ENCODE measurements around the gene IGSF3. TPM values are rescaled to one million over a fixed set of nuclear protein-coding genes. Genes with fewer than 3 reads are reported as not detected.

Gene IGSF3
- total RNA-seq, 1 experiment from 2014 or later = 32.4 TPM

DNA sequence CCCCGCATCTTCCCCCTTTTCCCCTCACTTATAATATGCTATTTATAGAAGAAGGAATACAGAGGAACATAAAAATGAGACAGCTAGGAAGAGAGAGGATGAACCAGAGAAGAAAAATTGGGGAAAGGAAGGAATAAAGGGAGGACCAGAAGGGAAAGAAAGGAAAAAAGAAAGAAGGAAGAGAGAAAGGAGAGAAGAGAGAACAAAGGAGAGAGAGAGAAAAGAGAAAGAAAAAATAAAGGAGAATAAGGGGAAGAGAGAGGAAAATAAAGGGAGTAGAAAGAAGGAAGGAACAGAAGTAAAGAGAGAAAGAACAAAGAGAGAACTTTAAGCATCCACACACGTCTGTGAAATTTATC is 11.2 kb upstream of the IGSF3 start (continued):
- TF ChIP-seq RORB (CRISPR knock-in tag; IDR thresholded peaks at IDR 0.05) (no peak), ETV6 (CRISPR knock-in tag; IDR thresholded peaks at IDR 0.05) (no peak), EMX1 (CRISPR knock-in tag; IDR thresholded peaks at IDR 0.05) (no peak), JAZF1 (CRISPR knock-in tag; IDR thresholded peaks at IDR 0.05) (no peak)
- TF ChIP-seq, protein P1, sequence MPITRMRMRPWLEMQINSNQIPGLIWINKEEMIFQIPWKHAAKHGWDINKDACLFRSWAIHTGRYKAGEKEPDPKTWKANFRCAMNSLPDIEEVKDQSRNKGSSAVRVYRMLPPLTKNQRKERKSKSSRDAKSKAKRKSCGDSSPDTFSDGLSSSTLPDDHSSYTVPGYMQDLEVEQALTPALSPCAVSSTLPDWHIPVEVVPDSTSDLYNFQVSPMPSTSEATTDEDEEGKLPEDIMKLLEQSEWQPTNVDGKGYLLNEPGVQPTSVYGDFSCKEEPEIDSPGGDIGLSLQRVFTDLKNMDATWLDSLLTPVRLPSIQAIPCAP (CRISPR knock-in tag; IDR thresholded peaks at IDR 0.05) = no peak
- TF ChIP-seq, protein P2, sequence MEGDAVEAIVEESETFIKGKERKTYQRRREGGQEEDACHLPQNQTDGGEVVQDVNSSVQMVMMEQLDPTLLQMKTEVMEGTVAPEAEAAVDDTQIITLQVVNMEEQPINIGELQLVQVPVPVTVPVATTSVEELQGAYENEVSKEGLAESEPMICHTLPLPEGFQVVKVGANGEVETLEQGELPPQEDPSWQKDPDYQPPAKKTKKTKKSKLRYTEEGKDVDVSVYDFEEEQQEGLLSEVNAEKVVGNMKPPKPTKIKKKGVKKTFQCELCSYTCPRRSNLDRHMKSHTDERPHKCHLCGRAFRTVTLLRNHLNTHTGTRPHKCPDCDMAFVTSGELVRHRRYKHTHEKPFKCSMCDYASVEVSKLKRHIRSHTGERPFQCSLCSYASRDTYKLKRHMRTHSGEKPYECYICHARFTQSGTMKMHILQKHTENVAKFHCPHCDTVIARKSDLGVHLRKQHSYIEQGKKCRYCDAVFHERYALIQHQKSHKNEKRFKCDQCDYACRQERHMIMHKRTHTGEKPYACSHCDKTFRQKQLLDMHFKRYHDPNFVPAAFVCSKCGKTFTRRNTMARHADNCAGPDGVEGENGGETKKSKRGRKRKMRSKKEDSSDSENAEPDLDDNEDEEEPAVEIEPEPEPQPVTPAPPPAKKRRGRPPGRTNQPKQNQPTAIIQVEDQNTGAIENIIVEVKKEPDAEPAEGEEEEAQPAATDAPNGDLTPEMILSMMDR (IDR thresholded peaks at IDR 0.05) = no peak

DNA sequence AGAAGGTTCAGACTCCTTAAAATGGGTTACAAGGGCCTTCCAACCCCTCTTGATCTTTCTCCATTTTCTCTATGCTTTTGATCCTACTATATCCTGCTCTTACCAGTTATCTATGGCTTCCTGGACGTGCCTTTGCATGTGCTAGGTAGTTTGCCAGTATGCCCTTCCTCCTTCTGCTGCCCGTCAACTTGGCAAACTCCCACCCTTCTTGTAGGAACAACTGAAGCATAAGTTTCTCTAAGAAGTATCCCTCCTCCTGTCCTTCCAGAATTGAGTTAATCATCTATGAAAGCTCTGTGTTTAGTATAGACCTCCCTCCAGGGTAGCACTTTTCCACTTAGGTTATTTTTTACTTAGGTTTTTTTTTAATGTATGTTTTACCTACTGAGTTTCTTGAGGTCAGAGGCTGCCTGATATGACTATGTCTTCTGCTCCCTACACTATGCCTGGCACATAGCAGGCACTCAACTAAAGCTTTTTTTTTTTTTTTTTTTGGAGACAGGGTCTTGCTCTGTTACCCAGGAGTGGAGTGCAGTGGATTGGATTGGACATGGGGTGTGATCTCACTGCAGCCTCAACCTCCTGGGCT is 10.0 kb upstream of the IGSF3 start:
- DNase-seq (ENCODE audit: low spot score) (no peak), ATAC-seq (no peak)
- ChIA-PET CTCF (interaction anchor here (1.5 kb wide), 1 partner anchor 103 kb away, joined by 4 read pairs; no protein-coding TSS in a partner anchor), POLR2A (no interaction called here)
- Mint-ChIP-seq H3K27me3 (ENCODE audit: low read depth) (peaks cover 7% of the 10 kb centered on the region), H3K27ac (no peak overlapping the region), H3K36me3 (no peaks in the 10 kb centered on the region), H3K4me1 (peaks cover 7% of the 10 kb centered on the region; the same call in 1 of the 2 replicates), H3K9me3 (no peaks in the 10 kb centered on the region), H3K4me3 (no peak overlapping the region)
- TF ChIP-seq, protein P3, sequence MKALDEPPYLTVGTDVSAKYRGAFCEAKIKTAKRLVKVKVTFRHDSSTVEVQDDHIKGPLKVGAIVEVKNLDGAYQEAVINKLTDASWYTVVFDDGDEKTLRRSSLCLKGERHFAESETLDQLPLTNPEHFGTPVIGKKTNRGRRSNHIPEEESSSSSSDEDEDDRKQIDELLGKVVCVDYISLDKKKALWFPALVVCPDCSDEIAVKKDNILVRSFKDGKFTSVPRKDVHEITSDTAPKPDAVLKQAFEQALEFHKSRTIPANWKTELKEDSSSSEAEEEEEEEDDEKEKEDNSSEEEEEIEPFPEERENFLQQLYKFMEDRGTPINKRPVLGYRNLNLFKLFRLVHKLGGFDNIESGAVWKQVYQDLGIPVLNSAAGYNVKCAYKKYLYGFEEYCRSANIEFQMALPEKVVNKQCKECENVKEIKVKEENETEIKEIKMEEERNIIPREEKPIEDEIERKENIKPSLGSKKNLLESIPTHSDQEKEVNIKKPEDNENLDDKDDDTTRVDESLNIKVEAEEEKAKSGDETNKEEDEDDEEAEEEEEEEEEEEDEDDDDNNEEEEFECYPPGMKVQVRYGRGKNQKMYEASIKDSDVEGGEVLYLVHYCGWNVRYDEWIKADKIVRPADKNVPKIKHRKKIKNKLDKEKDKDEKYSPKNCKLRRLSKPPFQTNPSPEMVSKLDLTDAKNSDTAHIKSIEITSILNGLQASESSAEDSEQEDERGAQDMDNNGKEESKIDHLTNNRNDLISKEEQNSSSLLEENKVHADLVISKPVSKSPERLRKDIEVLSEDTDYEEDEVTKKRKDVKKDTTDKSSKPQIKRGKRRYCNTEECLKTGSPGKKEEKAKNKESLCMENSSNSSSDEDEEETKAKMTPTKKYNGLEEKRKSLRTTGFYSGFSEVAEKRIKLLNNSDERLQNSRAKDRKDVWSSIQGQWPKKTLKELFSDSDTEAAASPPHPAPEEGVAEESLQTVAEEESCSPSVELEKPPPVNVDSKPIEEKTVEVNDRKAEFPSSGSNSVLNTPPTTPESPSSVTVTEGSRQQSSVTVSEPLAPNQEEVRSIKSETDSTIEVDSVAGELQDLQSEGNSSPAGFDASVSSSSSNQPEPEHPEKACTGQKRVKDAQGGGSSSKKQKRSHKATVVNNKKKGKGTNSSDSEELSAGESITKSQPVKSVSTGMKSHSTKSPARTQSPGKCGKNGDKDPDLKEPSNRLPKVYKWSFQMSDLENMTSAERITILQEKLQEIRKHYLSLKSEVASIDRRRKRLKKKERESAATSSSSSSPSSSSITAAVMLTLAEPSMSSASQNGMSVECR (CRISPR knock-in tag; IDR thresholded peaks at IDR 0.05; ENCODE audit: borderline replicate concordance) = no peak
- TF ChIP-seq GTF2I (CRISPR knock-in tag; conservative IDR thresholded peaks at IDR 0.05) (no peak), TEAD4 (CRISPR knock-in tag; IDR thresholded peaks at IDR 0.05) (no peak), ZNF317 (CRISPR knock-in tag; IDR thresholded peaks at IDR 0.05; ENCODE audit: borderline replicate concordance, low read depth) (no peak), NFE2L1 (CRISPR knock-in tag; IDR thresholded peaks at IDR 0.05) (no peak), ESRRA (CRISPR knock-in tag; IDR thresholded peaks at IDR 0.05; ENCODE audit: borderline replicate concordance) (no peak), CREM (CRISPR knock-in tag; IDR thresholded peaks at IDR 0.05) (no peak), NFATC4 (CRISPR knock-in tag; IDR thresholded peaks at IDR 0.05) (no peak)
- TF ChIP-seq, protein P4, sequence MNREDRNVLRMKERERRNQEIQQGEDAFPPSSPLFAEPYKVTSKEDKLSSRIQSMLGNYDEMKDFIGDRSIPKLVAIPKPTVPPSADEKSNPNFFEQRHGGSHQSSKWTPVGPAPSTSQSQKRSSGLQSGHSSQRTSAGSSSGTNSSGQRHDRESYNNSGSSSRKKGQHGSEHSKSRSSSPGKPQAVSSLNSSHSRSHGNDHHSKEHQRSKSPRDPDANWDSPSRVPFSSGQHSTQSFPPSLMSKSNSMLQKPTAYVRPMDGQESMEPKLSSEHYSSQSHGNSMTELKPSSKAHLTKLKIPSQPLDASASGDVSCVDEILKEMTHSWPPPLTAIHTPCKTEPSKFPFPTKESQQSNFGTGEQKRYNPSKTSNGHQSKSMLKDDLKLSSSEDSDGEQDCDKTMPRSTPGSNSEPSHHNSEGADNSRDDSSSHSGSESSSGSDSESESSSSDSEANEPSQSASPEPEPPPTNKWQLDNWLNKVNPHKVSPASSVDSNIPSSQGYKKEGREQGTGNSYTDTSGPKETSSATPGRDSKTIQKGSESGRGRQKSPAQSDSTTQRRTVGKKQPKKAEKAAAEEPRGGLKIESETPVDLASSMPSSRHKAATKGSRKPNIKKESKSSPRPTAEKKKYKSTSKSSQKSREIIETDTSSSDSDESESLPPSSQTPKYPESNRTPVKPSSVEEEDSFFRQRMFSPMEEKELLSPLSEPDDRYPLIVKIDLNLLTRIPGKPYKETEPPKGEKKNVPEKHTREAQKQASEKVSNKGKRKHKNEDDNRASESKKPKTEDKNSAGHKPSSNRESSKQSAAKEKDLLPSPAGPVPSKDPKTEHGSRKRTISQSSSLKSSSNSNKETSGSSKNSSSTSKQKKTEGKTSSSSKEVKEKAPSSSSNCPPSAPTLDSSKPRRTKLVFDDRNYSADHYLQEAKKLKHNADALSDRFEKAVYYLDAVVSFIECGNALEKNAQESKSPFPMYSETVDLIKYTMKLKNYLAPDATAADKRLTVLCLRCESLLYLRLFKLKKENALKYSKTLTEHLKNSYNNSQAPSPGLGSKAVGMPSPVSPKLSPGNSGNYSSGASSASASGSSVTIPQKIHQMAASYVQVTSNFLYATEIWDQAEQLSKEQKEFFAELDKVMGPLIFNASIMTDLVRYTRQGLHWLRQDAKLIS (CRISPR knock-in tag; IDR thresholded peaks at IDR 0.05; ENCODE audit: borderline replicate concordance) = no peak
- TF ChIP-seq, protein P5, sequence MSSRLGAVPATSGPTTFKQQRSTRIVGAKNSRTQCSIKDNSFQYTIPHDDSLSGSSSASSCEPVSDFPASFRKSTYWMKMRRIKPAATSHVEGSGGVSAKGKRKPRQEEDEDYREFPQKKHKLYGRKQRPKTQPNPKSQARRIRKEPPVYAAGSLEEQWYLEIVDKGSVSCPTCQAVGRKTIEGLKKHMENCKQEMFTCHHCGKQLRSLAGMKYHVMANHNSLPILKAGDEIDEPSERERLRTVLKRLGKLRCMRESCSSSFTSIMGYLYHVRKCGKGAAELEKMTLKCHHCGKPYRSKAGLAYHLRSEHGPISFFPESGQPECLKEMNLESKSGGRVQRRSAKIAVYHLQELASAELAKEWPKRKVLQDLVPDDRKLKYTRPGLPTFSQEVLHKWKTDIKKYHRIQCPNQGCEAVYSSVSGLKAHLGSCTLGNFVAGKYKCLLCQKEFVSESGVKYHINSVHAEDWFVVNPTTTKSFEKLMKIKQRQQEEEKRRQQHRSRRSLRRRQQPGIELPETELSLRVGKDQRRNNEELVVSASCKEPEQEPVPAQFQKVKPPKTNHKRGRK (CRISPR knock-in tag; IDR thresholded peaks at IDR 0.05; ENCODE audit: borderline replicate concordance) = no peak
- TF ChIP-seq, protein P6, sequence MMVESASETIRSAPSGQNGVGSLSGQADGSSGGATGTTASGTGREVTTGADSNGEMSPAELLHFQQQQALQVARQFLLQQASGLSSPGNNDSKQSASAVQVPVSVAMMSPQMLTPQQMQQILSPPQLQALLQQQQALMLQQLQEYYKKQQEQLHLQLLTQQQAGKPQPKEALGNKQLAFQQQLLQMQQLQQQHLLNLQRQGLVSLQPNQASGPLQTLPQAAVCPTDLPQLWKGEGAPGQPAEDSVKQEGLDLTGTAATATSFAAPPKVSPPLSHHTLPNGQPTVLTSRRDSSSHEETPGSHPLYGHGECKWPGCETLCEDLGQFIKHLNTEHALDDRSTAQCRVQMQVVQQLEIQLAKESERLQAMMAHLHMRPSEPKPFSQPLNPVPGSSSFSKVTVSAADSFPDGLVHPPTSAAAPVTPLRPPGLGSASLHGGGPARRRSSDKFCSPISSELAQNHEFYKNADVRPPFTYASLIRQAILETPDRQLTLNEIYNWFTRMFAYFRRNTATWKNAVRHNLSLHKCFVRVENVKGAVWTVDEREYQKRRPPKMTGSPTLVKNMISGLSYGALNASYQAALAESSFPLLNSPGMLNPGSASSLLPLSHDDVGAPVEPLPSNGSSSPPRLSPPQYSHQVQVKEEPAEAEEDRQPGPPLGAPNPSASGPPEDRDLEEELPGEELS (CRISPR knock-in tag; IDR thresholded peaks at IDR 0.05) = no peak
- TF ChIP-seq, protein P7, sequence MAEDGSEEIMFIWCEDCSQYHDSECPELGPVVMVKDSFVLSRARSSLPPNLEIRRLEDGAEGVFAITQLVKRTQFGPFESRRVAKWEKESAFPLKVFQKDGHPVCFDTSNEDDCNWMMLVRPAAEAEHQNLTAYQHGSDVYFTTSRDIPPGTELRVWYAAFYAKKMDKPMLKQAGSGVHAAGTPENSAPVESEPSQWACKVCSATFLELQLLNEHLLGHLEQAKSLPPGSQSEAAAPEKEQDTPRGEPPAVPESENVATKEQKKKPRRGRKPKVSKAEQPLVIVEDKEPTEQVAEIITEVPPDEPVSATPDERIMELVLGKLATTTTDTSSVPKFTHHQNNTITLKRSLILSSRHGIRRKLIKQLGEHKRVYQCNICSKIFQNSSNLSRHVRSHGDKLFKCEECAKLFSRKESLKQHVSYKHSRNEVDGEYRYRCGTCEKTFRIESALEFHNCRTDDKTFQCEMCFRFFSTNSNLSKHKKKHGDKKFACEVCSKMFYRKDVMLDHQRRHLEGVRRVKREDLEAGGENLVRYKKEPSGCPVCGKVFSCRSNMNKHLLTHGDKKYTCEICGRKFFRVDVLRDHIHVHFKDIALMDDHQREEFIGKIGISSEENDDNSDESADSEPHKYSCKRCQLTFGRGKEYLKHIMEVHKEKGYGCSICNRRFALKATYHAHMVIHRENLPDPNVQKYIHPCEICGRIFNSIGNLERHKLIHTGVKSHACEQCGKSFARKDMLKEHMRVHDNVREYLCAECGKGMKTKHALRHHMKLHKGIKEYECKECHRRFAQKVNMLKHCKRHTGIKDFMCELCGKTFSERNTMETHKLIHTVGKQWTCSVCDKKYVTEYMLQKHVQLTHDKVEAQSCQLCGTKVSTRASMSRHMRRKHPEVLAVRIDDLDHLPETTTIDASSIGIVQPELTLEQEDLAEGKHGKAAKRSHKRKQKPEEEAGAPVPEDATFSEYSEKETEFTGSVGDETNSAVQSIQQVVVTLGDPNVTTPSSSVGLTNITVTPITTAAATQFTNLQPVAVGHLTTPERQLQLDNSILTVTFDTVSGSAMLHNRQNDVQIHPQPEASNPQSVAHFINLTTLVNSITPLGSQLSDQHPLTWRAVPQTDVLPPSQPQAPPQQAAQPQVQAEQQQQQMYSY (CRISPR knock-in tag; IDR thresholded peaks at IDR 0.05) = no peak

Data from WTC11 (cell line).